ENCODE results near the gene ADAM11.

The ADAM11 gene

GRCh38 chr17:44797802-44798201 is 39.0 kb downstream of the ADAM11 start:
- Histone ChIP-seq H3K23ac (ENCODE audit: low read depth, low read length, poor library complexity) (no peak overlapping the region), H2BK120ac (ENCODE audit: low read depth, low read length) (no peak overlapping the region), H2AFZ (ENCODE audit: low read length) (no peak overlapping the region), H3K9me3 (replicated peaks in 1 of 2; ENCODE audit: control insufficient read depth in 2 of 2, insufficient read depth in 1 of 2, low read depth in 1 of 2, low read length in 2 of 2) (no peaks in the 10 kb centered on the region), H3K9ac (ENCODE audit: low read depth, low read length, poor library complexity) (no peak overlapping the region), H3K36me3 (replicated peaks in 1 of 2; ENCODE audit: control insufficient read depth in 2 of 2, insufficient read depth in 2 of 2, low read length in 2 of 2) (peaks cover 12 to 71% of the 10 kb centered on the region in 2 donors), H3K4me3 (ENCODE audit: low read length in 2 of 2) (no peak overlapping the region), H4K8ac (ENCODE audit: low read depth, low read length) (no peak overlapping the region), H2BK15ac (ENCODE audit: low read length) (no peak overlapping the region), H3K4me1 (ENCODE audit: control insufficient read depth in 2 of 2, insufficient read depth in 1 of 2, low read depth in 1 of 2, low read length in 2 of 2) (peaks cover 4 to 14% of the 10 kb centered on the region in 2 donors), H2BK5ac (ENCODE audit: low read length) (no peak overlapping the region), H3K79me1 (ENCODE audit: low read depth, low read length) (no peaks in the 10 kb centered on the region), H3K27ac (replicated peaks; ENCODE audit: low read length) (no peak overlapping the region), H3K27me3 (ENCODE audit: control insufficient read depth in 3 of 3, insufficient read depth in 3 of 3, low read depth in 1 of 3, low read length in 3 of 3) (no peaks in the 10 kb centered on the region), H3K4ac (ENCODE audit: low read length) (no peak overlapping the region), H2AK5ac (ENCODE audit: low read depth, low read length) (no peak overlapping the region), H3K4me2 (ENCODE audit: insufficient read depth, low read length, poor library complexity, severe bottlenecking) (no peak overlapping the region), H2BK12ac (ENCODE audit: low read length) (no peak overlapping the region), H3K14ac (ENCODE audit: low read length) (no peak overlapping the region), H3K18ac (ENCODE audit: low read length) (no peak overlapping the region), H4K91ac (ENCODE audit: low read depth, low read length, poor library complexity) (no peak overlapping the region)
- DNase-seq (ENCODE audit: low spot score): no peak
- no CpG with 5 or more reads among the region's 11 CpGs for WGBS, 2 donors (ENCODE audit: extremely low coverage in 2 of 2, insufficient read length in 2 of 2, insufficient replicate concordance in 1 of 2)

DNA sequence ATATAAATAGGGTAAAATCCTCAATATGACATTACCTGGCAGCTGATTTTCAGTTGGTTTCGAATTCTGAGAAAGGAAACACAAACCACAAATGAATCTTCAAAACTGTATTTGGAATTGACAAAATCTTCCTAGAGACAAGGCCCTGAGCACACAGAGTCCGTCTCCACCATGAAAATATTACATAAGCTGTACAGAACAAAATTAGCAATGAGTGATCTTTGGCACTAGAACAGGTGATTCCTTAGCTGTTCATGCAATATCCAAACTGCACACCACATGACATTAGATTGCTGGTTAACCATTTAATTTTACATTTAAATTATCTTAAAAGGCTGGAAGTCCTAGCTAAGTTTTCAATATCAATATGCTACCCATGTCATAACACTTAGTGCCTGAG is 39.6 kb downstream of the ADAM11 start:
- no peaks in the 10 kb centered on the region for H3K9me3 ChIP-seq (replicated peaks in 1 of 2; ENCODE audit: control insufficient read depth in 2 of 2, insufficient read depth in 1 of 2, low read depth in 1 of 2, low read length in 2 of 2)
- H3K27me3 ChIP-seq (ENCODE audit: control insufficient read depth in 3 of 3, insufficient read depth in 3 of 3, low read depth in 1 of 3, low read length in 3 of 3): no peaks in the 10 kb centered on the region
- H3K4ac ChIP-seq (ENCODE audit: low read length): no peak overlapping the region
- H2BK120ac ChIP-seq (ENCODE audit: low read depth, low read length): no peak overlapping the region
- no peaks in the 10 kb centered on the region for H3K79me1 ChIP-seq (ENCODE audit: low read depth, low read length)
- no peak overlapping the region for H3K4me3 ChIP-seq (ENCODE audit: low read length in 2 of 2)
- peaks cover 15 to 76% of the 10 kb centered on the region in 2 donors for H3K36me3 ChIP-seq (replicated peaks in 1 of 2; ENCODE audit: control insufficient read depth in 2 of 2, insufficient read depth in 2 of 2, low read length in 2 of 2)
- H3K14ac ChIP-seq (ENCODE audit: low read length): no peak overlapping the region
- H2AK5ac ChIP-seq (ENCODE audit: low read depth, low read length): no peak overlapping the region
- no peak overlapping the region for H3K4me2 ChIP-seq (ENCODE audit: insufficient read depth, low read length, poor library complexity, severe bottlenecking)
- H2BK5ac ChIP-seq (ENCODE audit: low read length): no peak overlapping the region
- H3K18ac ChIP-seq (ENCODE audit: low read length): no peak overlapping the region
- no peak for DNase-seq (ENCODE audit: low spot score)
- no peak overlapping the region for H2BK12ac ChIP-seq (ENCODE audit: low read length)
- no peak overlapping the region for H3K23ac ChIP-seq (ENCODE audit: low read depth, low read length, poor library complexity)
- no peak overlapping the region for H2AFZ ChIP-seq (ENCODE audit: low read length)
- no peak overlapping the region for H4K8ac ChIP-seq (ENCODE audit: low read depth, low read length)
- peaks cover 4 to 14% of the 10 kb centered on the region in 2 donors for H3K4me1 ChIP-seq (ENCODE audit: control insufficient read depth in 2 of 2, insufficient read depth in 1 of 2, low read depth in 1 of 2, low read length in 2 of 2)
- H3K27ac ChIP-seq (replicated peaks; ENCODE audit: low read length): no peak overlapping the region
- no peak overlapping the region for H4K91ac ChIP-seq (ENCODE audit: low read depth, low read length, poor library complexity)
- H2BK15ac ChIP-seq (ENCODE audit: low read length): no peak overlapping the region
- WGBS, 2 donors (ENCODE audit: extremely low coverage in 2 of 2, insufficient read length in 2 of 2, insufficient replicate concordance in 1 of 2): no CpG with 5 or more reads among the region's 2 CpGs
- H3K9ac ChIP-seq (ENCODE audit: low read depth, low read length, poor library complexity): no peak overlapping the region

DNA sequence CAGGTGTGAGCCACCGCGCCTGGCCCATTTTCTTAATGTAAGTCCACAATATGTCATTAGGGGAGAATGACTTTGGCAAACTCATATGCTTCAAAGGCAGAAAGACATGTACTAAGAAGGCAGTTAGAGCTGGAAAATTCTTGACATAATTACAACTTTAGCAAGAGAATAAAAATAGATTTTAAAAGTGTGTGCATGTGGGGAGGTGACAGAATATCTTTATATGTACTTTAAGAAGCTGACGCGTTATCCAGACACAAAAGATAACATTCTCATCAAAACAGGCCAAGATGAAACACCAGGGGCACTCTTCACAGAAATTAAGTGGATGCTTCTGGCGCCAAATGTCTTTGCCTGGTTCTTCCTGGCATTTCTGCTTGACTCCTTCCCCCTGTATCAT is 43.1 kb downstream of the ADAM11 start:
- H3K27ac ChIP-seq (replicated peaks; ENCODE audit: low read length): no peak overlapping the region
- no peak overlapping the region for H2BK12ac ChIP-seq (ENCODE audit: low read length)
- H3K36me3 ChIP-seq (replicated peaks in 1 of 2; ENCODE audit: control insufficient read depth in 2 of 2, insufficient read depth in 2 of 2, low read length in 2 of 2): peaks cover 28 to 97% of the 10 kb centered on the region in 2 donors
- no peak overlapping the region for H3K4ac ChIP-seq (ENCODE audit: low read length)
- H3K23ac ChIP-seq (ENCODE audit: low read depth, low read length, poor library complexity): no peak overlapping the region
- H3K18ac ChIP-seq (ENCODE audit: low read length): no peak overlapping the region
- no peak overlapping the region for H2BK120ac ChIP-seq (ENCODE audit: low read depth, low read length)
- no peak overlapping the region for H3K14ac ChIP-seq (ENCODE audit: low read length)
- H4K91ac ChIP-seq (ENCODE audit: low read depth, low read length, poor library complexity): no peak overlapping the region
- WGBS, 2 donors (ENCODE audit: extremely low coverage in 2 of 2, insufficient read length in 2 of 2, insufficient replicate concordance in 1 of 2): no CpG with 5 or more reads among the region's 5 CpGs
- no peak overlapping the region for H2AK5ac ChIP-seq (ENCODE audit: low read depth, low read length)
- H3K9ac ChIP-seq (ENCODE audit: low read depth, low read length, poor library complexity): no peak overlapping the region
- H3K4me3 ChIP-seq (ENCODE audit: low read length in 2 of 2): no peak overlapping the region
- no peaks in the 10 kb centered on the region for H3K9me3 ChIP-seq (replicated peaks in 1 of 2; ENCODE audit: control insufficient read depth in 2 of 2, insufficient read depth in 1 of 2, low read depth in 1 of 2, low read length in 2 of 2)
- no peak overlapping the region for H2BK15ac ChIP-seq (ENCODE audit: low read length)
- H3K27me3 ChIP-seq (ENCODE audit: control insufficient read depth in 3 of 3, insufficient read depth in 3 of 3, low read depth in 1 of 3, low read length in 3 of 3): no peaks in the 10 kb centered on the region
- H3K4me1 ChIP-seq (ENCODE audit: control insufficient read depth in 2 of 2, insufficient read depth in 1 of 2, low read depth in 1 of 2, low read length in 2 of 2): no peaks in the 10 kb centered on the region
- H2AFZ ChIP-seq (ENCODE audit: low read length): no peak overlapping the region
- H4K8ac ChIP-seq (ENCODE audit: low read depth, low read length): no peak overlapping the region
- no peak overlapping the region for H2BK5ac ChIP-seq (ENCODE audit: low read length)
- no peak overlapping the region for H3K4me2 ChIP-seq (ENCODE audit: insufficient read depth, low read length, poor library complexity, severe bottlenecking)
- H3K79me1 ChIP-seq (ENCODE audit: low read depth, low read length): no peaks in the 10 kb centered on the region
- no peak for DNase-seq (ENCODE audit: low spot score)

DNA sequence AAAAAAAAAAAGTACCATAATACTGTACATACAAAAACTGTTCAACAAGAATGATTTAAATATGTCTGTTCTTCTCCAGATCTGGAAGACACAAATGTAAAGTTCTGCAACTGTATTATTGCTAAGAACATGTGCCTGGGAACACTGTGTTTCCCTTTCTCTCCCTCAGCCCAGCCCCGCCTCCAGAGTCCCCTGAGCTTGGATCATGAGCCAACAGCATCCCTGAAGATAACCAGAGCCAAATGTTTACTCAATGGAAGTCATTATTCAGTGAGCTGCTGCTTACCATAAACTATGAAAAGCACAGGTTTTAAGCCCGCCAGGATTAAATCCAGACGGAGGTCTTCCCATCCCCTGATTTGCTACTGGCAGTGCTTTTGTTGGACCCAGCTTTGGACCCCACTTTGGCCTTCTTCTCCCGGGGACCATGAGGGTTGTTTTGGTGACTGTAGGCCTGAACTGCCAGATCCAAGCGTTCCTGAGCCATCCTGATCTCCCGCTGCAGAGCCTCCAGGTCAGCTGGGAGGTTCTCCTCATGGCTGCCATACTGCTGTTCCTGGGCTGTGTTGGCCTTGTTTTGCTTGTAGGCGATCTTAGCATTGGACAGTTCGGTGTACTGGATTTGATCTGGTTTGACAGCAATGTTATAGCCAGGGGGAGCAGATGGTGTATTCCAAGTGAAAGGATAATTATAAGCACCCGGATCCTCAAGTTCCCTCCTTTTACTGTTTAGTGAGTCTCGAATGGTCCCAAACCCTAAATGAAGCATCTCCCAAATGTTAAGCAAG is 45.7 kb downstream of the ADAM11 start:
- Histone ChIP-seq H4K91ac (ENCODE audit: low read depth, low read length, poor library complexity) (no peak overlapping the region), H3K4me2 (ENCODE audit: insufficient read depth, low read length, poor library complexity, severe bottlenecking) (no peak overlapping the region), H3K4me3 (ENCODE audit: low read length in 2 of 2) (no peak overlapping the region), H2AFZ (ENCODE audit: low read length) (no peak overlapping the region), H3K36me3 (replicated peaks in 1 of 2; ENCODE audit: control insufficient read depth in 2 of 2, insufficient read depth in 2 of 2, low read length in 2 of 2) (peaks cover 29 to 97% of the 10 kb centered on the region in 2 donors), H2BK5ac (ENCODE audit: low read length) (no peak overlapping the region), H2BK120ac (ENCODE audit: low read depth, low read length) (no peak overlapping the region), H3K14ac (ENCODE audit: low read length) (no peak overlapping the region), H2BK12ac (ENCODE audit: low read length) (no peak overlapping the region), H3K4me1 (ENCODE audit: control insufficient read depth in 2 of 2, insufficient read depth in 1 of 2, low read depth in 1 of 2, low read length in 2 of 2) (no peaks in the 10 kb centered on the region), H3K4ac (ENCODE audit: low read length) (no peak overlapping the region), H2BK15ac (ENCODE audit: low read length) (no peak overlapping the region), H3K23ac (ENCODE audit: low read depth, low read length, poor library complexity) (no peak overlapping the region), H3K9me3 (replicated peaks in 1 of 2; ENCODE audit: control insufficient read depth in 2 of 2, insufficient read depth in 1 of 2, low read depth in 1 of 2, low read length in 2 of 2) (no peaks in the 10 kb centered on the region), H2AK5ac (ENCODE audit: low read depth, low read length) (no peak overlapping the region), H4K8ac (ENCODE audit: low read depth, low read length) (no peak overlapping the region), H3K18ac (ENCODE audit: low read length) (no peak overlapping the region), H3K27me3 (ENCODE audit: control insufficient read depth in 3 of 3, insufficient read depth in 3 of 3, low read depth in 1 of 3, low read length in 3 of 3) (no peaks in the 10 kb centered on the region), H3K9ac (ENCODE audit: low read depth, low read length, poor library complexity) (no peak overlapping the region), H3K27ac (replicated peaks; ENCODE audit: low read length) (no peak overlapping the region), H3K79me1 (ENCODE audit: low read depth, low read length) (no peaks in the 10 kb centered on the region)
- DNase-seq (ENCODE audit: low spot score): no peak
- WGBS, 2 donors (ENCODE audit: extremely low coverage in 2 of 2, insufficient read length in 2 of 2, insufficient replicate concordance in 1 of 2): no CpG with 5 or more reads among the region's 10 CpGs
